CD8-positive, alpha-beta memory T cell (primary cell): Measurements from ENCODE around the gene NKPD1. TPM values are rescaled to one million over a fixed set of nuclear protein-coding genes. Genes with fewer than 3 reads are reported as not detected.

Experiments used
- CTCF ChIA-PET: fragments of 350-600 bp; sonication (Branson Sonifier 250); formaldehyde crosslinking; loops from one replicate; lab custom pipeline; 2021; ENCODE audit warnings: antibody characterized with exemption; lab: Charles Lee
- POLR2A ChIA-PET: fragments of 350-600 bp; sonication (Branson Sonifier 250); formaldehyde crosslinking; loops from one replicate; lab custom pipeline; 2021; ENCODE audit warnings: antibody characterized with exemption; lab: Charles Lee
- DNase-seq, 5 donors: peaks; one replicate each; pipeline versions ENCODE4 v3.0.0 to v3.0.0-alpha.2; 2020 to 2022; ENCODE audit warnings: mixed read lengths in 1 of 5
- H3K27ac ChIP-seq: one replicate; pipeline ENCODE4 v1.7.0; 2013; ENCODE audit warnings: low read depth, mild to moderate bottlenecking, low read length, moderate library complexity
- H3K27me3 ChIP-seq: 2 replicates; pipeline ENCODE4 v1.7.0; 2013; ENCODE audit warnings: low read length, mild to moderate bottlenecking; ENCODE audit not compliant: insufficient read depth, poor library complexity, severe bottlenecking
- H3K36me3 ChIP-seq: 2 replicates; pipeline ENCODE4 v1.7.0; 2013; ENCODE audit warnings: mild to moderate bottlenecking, low read length, moderate library complexity; ENCODE audit not compliant: insufficient read depth
- H3K4me1 ChIP-seq: 2 replicates; pipeline ENCODE4 v1.7.0; 2013; ENCODE audit warnings: mild to moderate bottlenecking, low read length, moderate library complexity; ENCODE audit not compliant: insufficient read depth
- H3K4me3 ChIP-seq: 2 replicates; pipeline ENCODE4 v1.7.0; 2013; ENCODE audit warnings: mild to moderate bottlenecking, low read length
- H3K9me3 ChIP-seq: 2 replicates; pipeline ENCODE4 v1.7.0; 2013; ENCODE audit warnings: mild to moderate bottlenecking, low read length
- H3K27ac Mint-ChIP-seq, 8 donors: one replicate each; pipeline ENCODE4 v1.8.0; 2020 to 2021; ENCODE audit warnings: mixed read lengths in 8 of 8, mild to moderate bottlenecking in 6 of 8, inconsistent platforms in 3 of 8, moderate library complexity in 3 of 8
- H3K27me3 Mint-ChIP-seq, 2 donors: one replicate each; pipeline ENCODE4 v1.8.0; 2020 to 2021; ENCODE audit warnings: mixed read lengths in 2 of 2, mild to moderate bottlenecking in 1 of 2, moderate library complexity in 1 of 2
- H3K36me3 Mint-ChIP-seq, 3 donors: one replicate each; pipeline ENCODE4 v1.8.0; 2020 to 2021; ENCODE audit warnings: mixed read lengths in 3 of 3, inconsistent platforms in 1 of 3, mild to moderate bottlenecking in 1 of 3
- H3K4me1 Mint-ChIP-seq, 3 donors: one replicate each; pipeline ENCODE4 v1.8.0; 2020 to 2021; ENCODE audit warnings: mixed read lengths in 3 of 3, inconsistent platforms in 1 of 3, mild to moderate bottlenecking in 1 of 3
- H3K4me3 Mint-ChIP-seq, 7 donors: one replicate each; pipeline ENCODE4 v1.8.0; 2020 to 2021; ENCODE audit warnings: mixed read lengths in 7 of 7, mild to moderate bottlenecking in 6 of 7, moderate library complexity in 4 of 7, inconsistent platforms in 2 of 7
- H3K9me3 Mint-ChIP-seq, 5 donors: one replicate each; pipeline ENCODE4 v1.8.0; 2020 to 2022; ENCODE audit warnings: mixed read lengths in 5 of 5, mild to moderate bottlenecking in 3 of 5, moderate library complexity in 2 of 5, inconsistent platforms in 1 of 5
- polyA plus RNA-seq: library from polyadenylated mRNA; unstranded; fragments of 300-500 nt; fragmentation: Illumina TruSeq; gene quantifications from one replicate; pipeline ENCODE4 v1.2.3, GENCODE V29; 2021
- total RNA-seq, 2 experiments: library from RNA; stranded (reverse); gene quantifications; one replicate each; pipeline ENCODE4 v1.2.3, GENCODE V29; 2021

Gene NKPD1
- total RNA-seq (under 1 TPM; 0.13 to 0.18 TPM), polyA plus RNA-seq (0.20 TPM)

- no peak within 1 kb of the TSS for H3K27ac ChIP-seq
- H3K4me3 ChIP-seq: no peak within 1 kb of the TSS
- Mint-ChIP-seq H3K4me1 (peaks cover 8 to 20% (median 15%) of the 10 kb centered on the region in 3 donors), H3K36me3 (no peaks in the 10 kb centered on the region), H3K27me3 (peaks cover 5 to 10% of the 10 kb centered on the region in 2 donors), H3K27ac (peak within 1 kb of the TSS in 2 of 8 donors; percentile 50 to 64), H3K4me3 (no peak within 1 kb of the TSS), H3K9me3 (no peaks in the 10 kb centered on the region)
- DNase-seq: no peak
- ChIA-PET POLR2A (no interaction called here), CTCF (no interaction called here)
- peaks cover 18% of the 10 kb centered on the region for H3K4me1 ChIP-seq
- H3K9me3 ChIP-seq: no peaks in the 10 kb centered on the region
- peaks cover 3% of the 10 kb centered on the region for H3K27me3 ChIP-seq
- H3K36me3 ChIP-seq: no peaks in the 10 kb centered on the region
Measured at GRCh38 chr19:45160870-45161737, at the start of gene NKPD1. NKPD1 (minus strand) TSS chr19:45160982; CDS start chr19:45160150, 832 bp downstream.

DNA sequence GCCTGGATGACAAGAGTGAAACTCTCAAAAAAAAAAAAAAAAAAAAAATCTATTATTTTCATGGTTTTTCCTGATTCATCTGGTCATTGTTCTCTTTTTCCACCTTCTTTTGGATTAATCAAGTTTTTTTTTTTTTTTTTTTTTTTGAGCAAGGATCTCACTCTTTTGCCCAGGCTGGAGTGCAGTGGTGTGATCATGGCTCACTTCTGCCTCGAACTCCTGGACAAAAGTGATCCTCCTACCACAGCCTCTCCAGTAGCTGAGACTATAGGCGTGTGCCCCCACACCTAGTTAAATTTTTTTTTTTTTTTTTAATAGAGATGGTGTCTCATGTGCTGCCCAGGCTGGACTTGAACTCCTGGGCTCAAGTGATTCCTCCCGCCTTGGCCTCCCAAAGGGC, 45.5 kb upstream of the NKPD1 start:
- H3K9me3 ChIP-seq: no peaks in the 10 kb centered on the region
- POLR2A ChIA-PET: no interaction called here
- DNase-seq: no peak
- H3K36me3 Mint-ChIP-seq: peaks cover 0 to 6% (median 0%) of the 10 kb centered on the region in 3 donors
- no peaks in the 10 kb centered on the region for H3K36me3 ChIP-seq
- H3K27me3 ChIP-seq: no peaks in the 10 kb centered on the region
- no peak overlapping the region for H3K27ac Mint-ChIP-seq
- H3K27ac ChIP-seq: no peak overlapping the region
- no peak overlapping the region for H3K4me3 Mint-ChIP-seq
- H3K4me3 ChIP-seq: no peak overlapping the region
- CTCF ChIA-PET: interaction anchor here (1.6 kb wide), 1 partner anchor 9 kb away, joined by 4 read pairs; no protein-coding TSS in a partner anchor
- no peaks in the 10 kb centered on the region for H3K9me3 Mint-ChIP-seq
- no peaks in the 10 kb centered on the region for H3K4me1 ChIP-seq
- H3K27me3 Mint-ChIP-seq: no peaks in the 10 kb centered on the region
- peaks cover 0 to 4% (median 0%) of the 10 kb centered on the region in 3 donors for H3K4me1 Mint-ChIP-seq

DNA sequence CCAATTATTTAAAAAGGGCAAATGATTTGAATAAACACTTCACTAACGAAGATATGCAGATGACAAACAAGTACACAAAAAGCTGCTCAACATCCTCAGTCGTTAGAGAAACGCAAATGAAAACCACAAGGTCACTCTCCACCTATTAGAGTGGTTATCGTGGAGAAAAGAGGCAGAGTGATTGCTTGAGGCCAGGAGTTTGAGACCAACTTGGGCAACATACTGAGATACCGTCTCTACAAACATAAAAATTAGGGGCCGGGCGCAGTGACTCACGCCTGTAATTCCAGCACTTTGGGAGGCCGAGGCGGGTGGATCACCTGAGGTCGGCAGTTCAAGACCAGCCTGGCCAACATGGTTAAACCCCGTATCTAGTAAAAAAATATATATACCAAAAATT, 45.0 kb upstream of the NKPD1 start:
- no peaks in the 10 kb centered on the region for H3K27me3 Mint-ChIP-seq
- CTCF ChIA-PET: interaction anchor here (1.6 kb wide), 1 partner anchor 10 kb away, joined by 4 read pairs; no protein-coding TSS in a partner anchor
- POLR2A ChIA-PET: no interaction called here

DNA sequence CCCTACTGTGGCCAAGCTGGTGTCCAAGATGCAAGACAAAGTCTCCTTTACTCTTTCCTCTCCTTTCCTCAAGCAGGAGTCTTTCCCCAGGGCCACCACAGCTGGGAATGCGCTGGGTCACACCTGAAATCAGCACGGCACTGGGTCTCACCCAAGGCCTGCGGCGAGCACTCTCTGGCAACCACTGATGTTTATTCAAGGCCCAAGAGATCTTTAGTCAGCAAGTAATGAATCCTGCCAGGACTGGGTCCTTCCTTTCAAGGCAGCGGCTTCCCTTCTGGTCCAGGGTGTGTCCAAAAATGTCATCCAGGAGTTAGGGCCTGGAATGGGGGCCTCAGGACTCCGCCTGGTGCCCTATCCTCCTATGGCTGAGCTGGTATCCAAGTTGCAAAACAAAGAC, 41.9 kb upstream of the NKPD1 start:
- Histone ChIP-seq H3K4me3 (no peak overlapping the region), H3K36me3 (no peaks in the 10 kb centered on the region), H3K27me3 (no peaks in the 10 kb centered on the region), H3K4me1 (no peaks in the 10 kb centered on the region), H3K27ac (no peak overlapping the region), H3K9me3 (no peaks in the 10 kb centered on the region)
- CTCF ChIA-PET: no interaction called here
- POLR2A ChIA-PET: no interaction called here
- Mint-ChIP-seq H3K4me3 (no peak overlapping the region), H3K36me3 (peaks cover 0 to 6% (median 0%) of the 10 kb centered on the region in 3 donors), H3K4me1 (no peaks in the 10 kb centered on the region), H3K9me3 (no peaks in the 10 kb centered on the region), H3K27ac (peak overlapping the region in 1 of 8 donors; percentile 50), H3K27me3 (peaks cover 0 to 6% of the 10 kb centered on the region in 2 donors)
- no peak for DNase-seq

More for the DNA sequence above, 45.0 kb upstream of the NKPD1 start:
- Mint-ChIP-seq H3K36me3 (peaks cover 0 to 6% (median 0%) of the 10 kb centered on the region in 3 donors), H3K9me3 (no peaks in the 10 kb centered on the region), H3K4me3 (no peak overlapping the region), H3K4me1 (peaks cover 0 to 4% (median 0%) of the 10 kb centered on the region in 3 donors), H3K27ac (no peak overlapping the region)
- Histone ChIP-seq H3K27me3 (no peaks in the 10 kb centered on the region), H3K4me3 (no peak overlapping the region), H3K36me3 (no peaks in the 10 kb centered on the region), H3K9me3 (no peaks in the 10 kb centered on the region), H3K4me1 (no peaks in the 10 kb centered on the region), H3K27ac (no peak overlapping the region)
- DNase-seq: no peak

- H3K9me3 ChIP-seq: no peaks in the 10 kb centered on the region
- Mint-ChIP-seq H3K9me3 (no peaks in the 10 kb centered on the region), H3K27me3 (peaks cover 0 to 6% of the 10 kb centered on the region in 2 donors), H3K27ac (no peak overlapping the region), H3K4me3 (no peak overlapping the region), H3K36me3 (peaks cover 0 to 6% (median 0%) of the 10 kb centered on the region in 3 donors), H3K4me1 (no peaks in the 10 kb centered on the region)
- H3K36me3 ChIP-seq: no peaks in the 10 kb centered on the region
- no peaks in the 10 kb centered on the region for H3K27me3 ChIP-seq
- H3K4me1 ChIP-seq: no peaks in the 10 kb centered on the region
- no peak overlapping the region for H3K27ac ChIP-seq
- H3K4me3 ChIP-seq: no peak overlapping the region
- CTCF ChIA-PET: no interaction called here
- no peak for DNase-seq
- POLR2A ChIA-PET: no interaction called here
Measured at GRCh38 chr19:45200568-45200967, 39.8 kb upstream of the NKPD1 start.

DNA sequence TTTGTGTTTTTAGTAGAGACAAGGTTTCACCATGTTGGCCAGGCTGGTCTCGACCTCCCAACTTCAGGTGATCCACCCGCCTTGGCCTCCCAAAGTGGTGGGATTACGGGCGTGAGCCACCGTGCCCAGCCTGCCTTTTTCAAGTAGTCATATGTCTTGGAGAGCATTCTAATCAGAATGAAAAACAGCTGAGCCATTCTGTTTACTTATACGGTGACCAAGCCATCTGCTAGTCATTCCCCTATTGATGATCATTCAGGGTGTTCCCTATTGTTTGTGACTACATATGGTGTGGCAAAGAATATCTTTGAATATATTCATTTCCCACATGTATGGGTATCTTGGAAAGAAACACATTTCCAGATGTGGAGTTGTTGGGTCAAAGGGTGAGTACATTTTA, 35.0 kb upstream of the NKPD1 start:
- no peak overlapping the region for H3K4me3 ChIP-seq
- ChIA-PET CTCF (no interaction called here), POLR2A (no interaction called here)
- H3K36me3 ChIP-seq: no peaks in the 10 kb centered on the region
- H3K4me1 ChIP-seq: no peaks in the 10 kb centered on the region
- Mint-ChIP-seq H3K4me3 (no peak overlapping the region), H3K9me3 (no peaks in the 10 kb centered on the region), H3K36me3 (peaks cover 0 to 4% (median 0%) of the 10 kb centered on the region in 3 donors), H3K4me1 (no peaks in the 10 kb centered on the region), H3K27me3 (peaks cover 0 to 6% of the 10 kb centered on the region in 2 donors), H3K27ac (no peak overlapping the region)
- no peaks in the 10 kb centered on the region for H3K27me3 ChIP-seq
- H3K27ac ChIP-seq: no peak overlapping the region
- DNase-seq: no peak
- no peaks in the 10 kb centered on the region for H3K9me3 ChIP-seq

DNA sequence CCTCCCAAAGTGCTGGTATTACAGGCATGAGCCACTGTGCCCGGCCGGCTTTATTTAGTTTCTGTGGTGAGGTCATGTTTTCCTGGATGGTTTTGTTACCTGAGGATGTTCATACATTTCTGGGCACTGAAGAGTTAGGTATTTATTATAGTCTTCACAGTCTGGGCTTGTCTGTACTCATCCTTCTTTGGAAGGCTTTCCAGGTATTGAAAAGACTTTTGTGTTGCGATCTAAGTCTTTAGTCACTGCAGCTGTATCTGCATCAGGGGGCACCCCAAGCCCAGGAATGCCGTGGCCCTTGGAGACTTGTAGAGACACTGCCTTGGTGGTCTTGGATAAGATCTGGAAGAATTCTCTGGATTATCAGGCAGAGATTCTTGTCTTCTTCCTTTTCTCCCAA, 30.6 kb upstream of the NKPD1 start:
- Mint-ChIP-seq H3K27ac (peak overlapping the region in 1 of 8 donors; percentile 65), H3K9me3 (peaks cover 0 to 7% (median 0%) of the 10 kb centered on the region in 5 donors), H3K4me1 (peaks cover 5 to 7% (median 5%) of the 10 kb centered on the region in 3 donors), H3K27me3 (no peaks in the 10 kb centered on the region), H3K36me3 (peaks cover 0 to 6% (median 4%) of the 10 kb centered on the region in 3 donors), H3K4me3 (no peak overlapping the region)
- H3K27ac ChIP-seq: no peak overlapping the region
- H3K36me3 ChIP-seq: no peaks in the 10 kb centered on the region
- ChIA-PET POLR2A (no interaction called here), CTCF (no interaction called here)
- no peaks in the 10 kb centered on the region for H3K27me3 ChIP-seq
- peaks cover 7% of the 10 kb centered on the region for H3K4me1 ChIP-seq
- DNase-seq: no peak
- no peaks in the 10 kb centered on the region for H3K9me3 ChIP-seq
- no peak overlapping the region for H3K4me3 ChIP-seq

DNA sequence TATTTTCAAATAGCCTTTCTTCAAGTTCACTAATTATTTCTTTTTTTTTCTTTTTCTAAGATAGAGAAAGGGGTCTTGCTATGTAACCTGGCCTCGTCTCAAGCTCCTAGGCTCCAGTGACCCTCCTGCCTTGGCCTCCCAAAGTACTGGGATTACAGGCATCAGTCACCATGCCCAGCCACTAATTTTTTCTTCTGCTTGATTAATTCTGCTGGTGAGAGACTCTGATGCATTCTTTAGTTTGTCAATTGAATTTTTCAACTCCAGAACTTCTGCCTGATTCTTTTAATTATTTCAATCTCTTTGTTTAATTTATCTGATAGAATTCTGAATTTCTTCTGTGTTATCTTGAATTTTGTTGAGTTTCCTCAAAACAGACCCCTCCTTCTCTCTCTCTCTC, 29.2 kb upstream of the NKPD1 start:
- Mint-ChIP-seq H3K27me3 (no peaks in the 10 kb centered on the region), H3K36me3 (peaks cover 0 to 6% (median 4%) of the 10 kb centered on the region in 3 donors), H3K4me3 (no peak overlapping the region), H3K4me1 (peaks cover 9 to 11% (median 10%) of the 10 kb centered on the region in 3 donors), H3K9me3 (peaks cover 0 to 7% (median 0%) of the 10 kb centered on the region in 5 donors), H3K27ac (no peak overlapping the region)
- Histone ChIP-seq H3K9me3 (no peaks in the 10 kb centered on the region), H3K27ac (no peak overlapping the region), H3K36me3 (no peaks in the 10 kb centered on the region), H3K4me3 (no peak overlapping the region), H3K4me1 (peaks cover 7% of the 10 kb centered on the region), H3K27me3 (no peaks in the 10 kb centered on the region)
- ChIA-PET POLR2A (no interaction called here), CTCF (interaction anchor here (3.9 kb wide), 1 partner anchor 12 kb away, joined by 16 read pairs; the partner anchor contains the start of genes BLOC1S3 and TRAPPC6A)
- DNase-seq: no peak
